Naive thymus-derived CD4-positive, alpha-beta T cell (primary cell): ENCODE data around the gene ADA. TPM values are rescaled to one million over a fixed set of nuclear protein-coding genes. Genes with fewer than 3 reads are reported as not detected.

Experiments used
- ATAC-seq: fragments of 150-1000 bp; cut with Tn5 transposase; 2 replicates; pipeline ENCODE4 v1.10.0; 2021; ENCODE audit warnings: mild to moderate bottlenecking, moderate library complexity
- CTCF ChIA-PET: fragments of 350-600 bp; sonication (Branson Sonifier 250); formaldehyde crosslinking; loops from one replicate; lab custom pipeline; 2021; ENCODE audit warnings: antibody characterized with exemption; lab: Charles Lee
- POLR2A ChIA-PET: fragments of 350-600 bp; sonication (Branson Sonifier 250); formaldehyde crosslinking; loops from one replicate; lab custom pipeline; 2021; ENCODE audit warnings: antibody characterized with exemption, inconsistent platforms; lab: Charles Lee
- DNase-seq, 9 donors: peaks; one replicate each; pipeline versions ENCODE4 v3.0.0 to v3.0.0-alpha.2; 2020 to 2022; ENCODE audit warnings: mixed read lengths in 1 of 9
- H3K27ac ChIP-seq: one replicate; pipeline ENCODE4 v1.7.0; 2013; ENCODE audit warnings: mild to moderate bottlenecking, low read depth, low read length, moderate library complexity
- H3K27me3 ChIP-seq, 2 donors: one replicate each; pipeline ENCODE4 v1.7.0; 2013; ENCODE audit warnings: low read length in 2 of 2, mild to moderate bottlenecking in 2 of 2, moderate library complexity in 2 of 2; ENCODE audit not compliant: control insufficient read depth in 2 of 2, insufficient read depth in 2 of 2
- H3K36me3 ChIP-seq, 3 experiments: 1 replicate in 2 of 3; 2 replicates in 1 of 3; pipeline ENCODE4 v1.7.0; 2013; ENCODE audit warnings: low read length in 3 of 3, mild to moderate bottlenecking in 3 of 3, moderate library complexity in 1 of 3; ENCODE audit not compliant: insufficient read depth in 3 of 3, control insufficient read depth in 2 of 3
- H3K4me1 ChIP-seq, 2 donors: one replicate each; pipeline ENCODE4 v1.7.0; 2013; ENCODE audit warnings: low read length in 2 of 2, mild to moderate bottlenecking in 2 of 2, moderate library complexity in 1 of 2; ENCODE audit not compliant: control insufficient read depth in 2 of 2, insufficient read depth in 2 of 2
- H3K4me3 ChIP-seq: 2 replicates; pipeline ENCODE4 v1.7.0; 2013; ENCODE audit warnings: mild to moderate bottlenecking, low read length
- H3K9me3 ChIP-seq, 3 experiments: 1 replicate in 2 of 3; 2 replicates in 1 of 3; pipeline ENCODE4 v1.7.0; 2013; ENCODE audit warnings: low read length in 3 of 3; ENCODE audit not compliant: control insufficient read depth in 2 of 3
- H3K27ac Mint-ChIP-seq, 9 donors: one replicate each; pipeline ENCODE4 v1.8.0; 2020 to 2022; ENCODE audit warnings: mixed read lengths in 9 of 9, mild to moderate bottlenecking in 8 of 9, moderate library complexity in 5 of 9, inconsistent platforms in 2 of 9
- H3K27me3 Mint-ChIP-seq, 5 donors: one replicate each; pipeline ENCODE4 v1.8.0; 2021 to 2022; ENCODE audit warnings: mixed read lengths in 5 of 5, mild to moderate bottlenecking in 1 of 5
- H3K36me3 Mint-ChIP-seq, 5 donors: one replicate each; pipeline ENCODE4 v1.8.0; 2020 to 2022; ENCODE audit warnings: mixed read lengths in 5 of 5, mild to moderate bottlenecking in 3 of 5, inconsistent platforms in 1 of 5
- H3K4me1 Mint-ChIP-seq, 7 donors: one replicate each; pipeline ENCODE4 v1.8.0; 2020 to 2022; ENCODE audit warnings: mixed read lengths in 7 of 7, mild to moderate bottlenecking in 3 of 7, inconsistent platforms in 1 of 7
- H3K4me3 Mint-ChIP-seq, 10 donors: one replicate each; pipeline ENCODE4 v1.8.0; 2020 to 2022; ENCODE audit warnings: mild to moderate bottlenecking in 10 of 10, mixed read lengths in 10 of 10, moderate library complexity in 6 of 10, inconsistent platforms in 2 of 10
- H3K9me3 Mint-ChIP-seq, 11 donors: one replicate each; pipeline ENCODE4 v1.8.0; 2020 to 2022; ENCODE audit warnings: mixed read lengths in 11 of 11, mild to moderate bottlenecking in 4 of 11, inconsistent platforms in 1 of 11, moderate library complexity in 1 of 11
- intact Hi-C, 2 donors: fragments of 100-400 bp; cut with micrococcal nuclease; formaldehyde crosslinking; loops; one replicate each; pipeline ENCODE4 v1.15.1; 2023
- polyA plus RNA-seq, 2 donors: library from polyadenylated mRNA; unstranded; fragments of 300-500 nt; fragmentation: Illumina TruSeq; gene quantifications; one replicate each; pipeline ENCODE4 v1.2.3, GENCODE V29; 2021
- total RNA-seq, 6 experiments: library from RNA in 5 of 6; stranded (reverse) in 5 of 6; gene quantifications; 1 replicate in 5 of 6; 2 replicates in 1 of 6; pipeline ENCODE4 v1.2.3 and lab custom pipeline; 2021 to 2026

The ADA gene
- total and polyA plus RNA-seq, 7 experiments from 2014 or later = 26.1 to 103 (median 35.2) TPM

DNA sequence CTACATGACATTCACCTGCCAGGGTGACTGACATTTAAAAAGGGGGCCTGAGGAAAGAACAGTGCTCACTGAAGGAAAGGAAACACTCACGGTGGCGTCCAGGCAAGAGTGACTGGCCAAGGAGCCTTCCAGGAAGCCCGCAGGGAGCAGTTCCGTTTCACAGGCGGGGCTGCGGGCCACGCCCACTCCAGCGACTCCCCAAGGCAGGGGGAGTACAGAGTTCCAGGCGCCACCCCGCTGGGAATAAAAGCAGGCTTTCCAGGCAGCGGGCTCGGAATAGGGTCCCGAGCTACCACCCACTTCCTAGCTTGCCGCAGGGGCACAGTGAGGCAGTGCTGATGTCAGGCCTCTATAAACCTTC, 34.9 kb downstream of the ADA start:
- H3K9me3 Mint-ChIP-seq = no peaks in the 10 kb centered on the region
- peaks cover 18 to 34% (median 30%) of the 10 kb centered on the region in 5 donors for H3K36me3 Mint-ChIP-seq
- peak overlapping the region in 6 of 10 donors; percentile 33 to 77 (median 70) for H3K4me3 Mint-ChIP-seq
- POLR2A ChIA-PET = interaction anchor here (0.8 to 10.9 kb wide), 4 partner anchors 10 to 141 kb away, joined by 3 to 122 read pairs (median 4); partner anchors contain the start of genes ADA and TTPAL
- Histone ChIP-seq H3K27me3 (no peaks in the 10 kb centered on the region), H3K4me1 (peaks cover 9 to 52% of the 10 kb centered on the region in 2 donors), H3K27ac (no peak overlapping the region), H3K36me3 (peaks cover 0 to 38% (median 0%) of the 10 kb centered on the region in 3 experiments), H3K4me3 (no peak overlapping the region), H3K9me3 (no peaks in the 10 kb centered on the region)
- DNase-seq (no peak), ATAC-seq (no peak)
- H3K4me1 Mint-ChIP-seq = peaks cover 41 to 72% (median 62%) of the 10 kb centered on the region in 7 donors
- CTCF ChIA-PET = interaction anchor here (0.5 to 1.8 kb wide), 4 partner anchors 11 to 401 kb away, joined by 3 to 11 read pairs (median 4); no protein-coding TSS in a partner anchor
- H3K27me3 Mint-ChIP-seq = no peaks in the 10 kb centered on the region
- intact Hi-C loops = loop anchor here in 1 of 2 donors (10.0 kb wide), 1 partner anchor 118 kb away; no protein-coding TSS in a partner anchor
- peak overlapping the region; percentile 82 to 98 (median 95) for H3K27ac Mint-ChIP-seq

DNA sequence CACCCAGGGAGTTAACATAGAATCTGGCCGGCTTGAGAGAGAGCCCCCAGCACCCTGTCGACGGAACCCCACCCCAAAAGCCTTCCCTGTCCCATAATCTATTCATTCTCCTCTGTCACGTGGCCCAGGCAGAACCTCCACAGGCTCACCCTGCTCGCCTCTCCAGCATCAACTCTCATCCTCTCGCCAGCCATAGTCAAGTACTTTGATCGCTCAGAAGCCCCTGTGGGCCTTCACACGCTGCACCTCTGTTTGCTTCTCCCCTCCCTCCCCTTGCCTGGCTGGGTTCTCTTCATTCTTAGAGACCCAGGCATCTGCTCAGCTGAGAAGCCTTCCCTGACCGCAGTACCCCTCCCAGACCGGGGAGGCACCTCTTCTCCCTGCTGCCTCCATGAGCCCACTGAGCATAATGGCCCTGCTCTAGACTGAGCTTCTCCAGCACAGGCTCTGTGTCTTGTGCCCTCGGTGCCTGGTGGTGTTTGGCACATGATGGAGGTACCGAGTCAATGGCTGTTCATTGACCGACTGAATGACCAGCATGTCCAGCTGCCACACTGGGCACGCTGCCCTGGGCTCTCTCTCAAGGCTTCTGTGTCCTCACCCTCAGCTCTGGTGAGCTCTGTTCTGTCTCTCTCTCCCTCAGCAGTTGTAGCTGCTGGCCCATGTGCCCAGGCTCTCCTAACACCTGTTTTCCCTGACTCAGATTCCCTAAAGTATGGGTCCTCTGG, 35.5 kb downstream of the ADA start:
- Mint-ChIP-seq H3K27me3 (no peaks in the 10 kb centered on the region), H3K9me3 (no peaks in the 10 kb centered on the region), H3K4me3 (peak overlapping the region; percentile 7 to 77 (median 55)), H3K4me1 (peaks cover 42 to 73% (median 62%) of the 10 kb centered on the region in 7 donors), H3K27ac (peak overlapping the region; percentile 82 to 98 (median 95)), H3K36me3 (peaks cover 15 to 28% (median 24%) of the 10 kb centered on the region in 5 donors)
- no peaks in the 10 kb centered on the region for H3K9me3 ChIP-seq
- intact Hi-C loops = loop anchor here in 1 of 2 donors (10.0 kb wide), 1 partner anchor 119 kb away; no protein-coding TSS in a partner anchor
- no peak overlapping the region for H3K4me3 ChIP-seq
- peaks cover 9 to 57% of the 10 kb centered on the region in 2 donors for H3K4me1 ChIP-seq
- no peaks in the 10 kb centered on the region for H3K27me3 ChIP-seq
- peak overlapping the region; percentile 42 for H3K27ac ChIP-seq
- ChIA-PET CTCF (interaction anchor here (0.5 to 0.9 kb wide), 2 partner anchors 12 to 401 kb away, joined by 4 read pairs; no protein-coding TSS in a partner anchor), POLR2A (interaction anchor here (0.7 to 10.9 kb wide), 2 partner anchors 31 to 377 kb away, joined by 3 to 122 read pairs; partner anchors contain the start of gene ADA)
- ATAC-seq (no peak), DNase-seq (no peak)
- peaks cover 0 to 33% (median 0%) of the 10 kb centered on the region in 3 experiments for H3K36me3 ChIP-seq

- Mint-ChIP-seq H3K9me3 (peaks cover 0 to 2% (median 0%) of the 10 kb centered on the region in 11 donors), H3K27me3 (no peaks in the 10 kb centered on the region), H3K4me3 (peak overlapping the region; percentile 18 to 77 (median 70)), H3K4me1 (peaks cover 46 to 81% (median 68%) of the 10 kb centered on the region in 7 donors), H3K36me3 (peaks cover 13 to 23% (median 17%) of the 10 kb centered on the region in 5 donors), H3K27ac (peak overlapping the region; percentile 82 to 98 (median 95))
- ChIA-PET CTCF (interaction anchor here (0.8 to 1.1 kb wide), 3 partner anchors 38 to 229 kb away, joined by 3 to 4 read pairs (median 3); no protein-coding TSS in a partner anchor), POLR2A (interaction anchor here (0.6 to 10.9 kb wide), 3 partner anchors 32 to 378 kb away, joined by 3 to 122 read pairs (median 3); partner anchors contain the start of gene ADA)
- H3K4me1 ChIP-seq = peaks cover 11 to 64% of the 10 kb centered on the region in 2 donors
- peaks cover 0 to 25% (median 0%) of the 10 kb centered on the region in 3 experiments for H3K36me3 ChIP-seq
- intact Hi-C loops = loop anchor here in 1 of 2 donors (10.0 kb wide), 1 partner anchor 120 kb away; no protein-coding TSS in a partner anchor
- no peaks in the 10 kb centered on the region for H3K9me3 ChIP-seq
- peak overlapping the region; percentile 42 for H3K27ac ChIP-seq
- no peak overlapping the region for H3K4me3 ChIP-seq
- H3K27me3 ChIP-seq = no peaks in the 10 kb centered on the region
- ATAC-seq (no peak), DNase-seq (peak in 1 of 9 donors; percentile 11)
Measured at GRCh38 chr20:44615169-44615791, 36.2 kb downstream of the ADA start.

GRCh38 chr20:44614525-44614924, 37.0 kb downstream of the ADA start:
- Mint-ChIP-seq H3K4me1 (peaks cover 48 to 85% (median 72%) of the 10 kb centered on the region in 7 donors), H3K27ac (peak overlapping the region; percentile 82 to 98 (median 95)), H3K4me3 (peak overlapping the region in 6 of 10 donors; percentile 56 to 77 (median 74)), H3K9me3 (peaks cover 0 to 2% (median 0%) of the 10 kb centered on the region in 11 donors), H3K36me3 (peaks cover 7 to 17% (median 9%) of the 10 kb centered on the region in 5 donors), H3K27me3 (no peaks in the 10 kb centered on the region)
- H3K27me3 ChIP-seq = no peaks in the 10 kb centered on the region
- H3K9me3 ChIP-seq = no peaks in the 10 kb centered on the region
- H3K4me3 ChIP-seq = no peak overlapping the region
- no peak for ATAC-seq
- H3K27ac ChIP-seq = peak overlapping the region; percentile 42
- peaks cover 0 to 17% (median 0%) of the 10 kb centered on the region in 3 experiments for H3K36me3 ChIP-seq
- no peak for DNase-seq
- intact Hi-C loops = loop anchor here in 1 of 2 donors (5.0 to 10.0 kb wide), 2 partner anchors 38 to 120 kb away; partner anchors contain the start of gene ADA
- ChIA-PET POLR2A (interaction anchor here (0.6 to 10.9 kb wide), 3 partner anchors 32 to 123 kb away, joined by 3 to 122 read pairs (median 3); partner anchors contain the start of gene ADA), CTCF (interaction anchor here (0.8 to 1.3 kb wide), 4 partner anchors 11 to 229 kb away, joined by 3 to 4 read pairs (median 4); no protein-coding TSS in a partner anchor)
- peaks cover 17 to 71% of the 10 kb centered on the region in 2 donors for H3K4me1 ChIP-seq

- Histone ChIP-seq H3K4me1 (peaks cover 17 to 62% of the 10 kb centered on the region in 2 donors), H3K9me3 (no peaks in the 10 kb centered on the region), H3K27ac (no peak overlapping the region), H3K36me3 (peaks cover 0 to 13% (median 0%) of the 10 kb centered on the region in 3 experiments), H3K4me3 (no peak overlapping the region), H3K27me3 (no peaks in the 10 kb centered on the region)
- H3K4me3 Mint-ChIP-seq = no peak overlapping the region
- no peak for ATAC-seq
- no peaks in the 10 kb centered on the region for H3K27me3 Mint-ChIP-seq
- intact Hi-C loops = loop anchor here in 1 of 2 donors (5.0 to 10.0 kb wide), 2 partner anchors 39 to 121 kb away; partner anchors contain the start of gene ADA
- POLR2A ChIA-PET = interaction anchor here (10.9 kb wide), 1 partner anchor 33 kb away, joined by 122 read pairs; the partner anchor contains the start of gene ADA
- H3K27ac Mint-ChIP-seq = peak overlapping the region; percentile 35 to 98 (median 92)
- H3K4me1 Mint-ChIP-seq = peaks cover 39 to 75% (median 62%) of the 10 kb centered on the region in 7 donors
- no peak for DNase-seq
- peaks cover 0 to 2% (median 0%) of the 10 kb centered on the region in 11 donors for H3K9me3 Mint-ChIP-seq
- H3K36me3 Mint-ChIP-seq = peaks cover 4 to 14% (median 5%) of the 10 kb centered on the region in 5 donors
- CTCF ChIA-PET = interaction anchor here (1.3 kb wide), 1 partner anchor 10 kb away, joined by 4 read pairs; no protein-coding TSS in a partner anchor
Measured at GRCh38 chr20:44613575-44613974, 37.9 kb downstream of the ADA start.
